Middle frontal gyrus (tissue), 1 donor: ENCODE data around the gene ANXA1.
"Not testable (repeated sequence)": the region's sequence is repeated elsewhere in the genome, so short reads cannot be mapped to it uniquely, and the experiment has no call there.

Experiments used
- DNase-seq: peaks from one replicate; pipeline ENCODE4 v3.0.0-alpha.2; 2015; ENCODE audit warnings: low spot score; ENCODE audit errors: extremely low spot score

The ANXA1 gene

GRCh38 chr9:73151653-73152542 is at the start of gene ANXA1:
ANXA1 (plus strand) TSS chr9:73151865; CDS start chr9:73158536, 6,671 bp downstream.
- no peak for DNase-seq

DNA sequence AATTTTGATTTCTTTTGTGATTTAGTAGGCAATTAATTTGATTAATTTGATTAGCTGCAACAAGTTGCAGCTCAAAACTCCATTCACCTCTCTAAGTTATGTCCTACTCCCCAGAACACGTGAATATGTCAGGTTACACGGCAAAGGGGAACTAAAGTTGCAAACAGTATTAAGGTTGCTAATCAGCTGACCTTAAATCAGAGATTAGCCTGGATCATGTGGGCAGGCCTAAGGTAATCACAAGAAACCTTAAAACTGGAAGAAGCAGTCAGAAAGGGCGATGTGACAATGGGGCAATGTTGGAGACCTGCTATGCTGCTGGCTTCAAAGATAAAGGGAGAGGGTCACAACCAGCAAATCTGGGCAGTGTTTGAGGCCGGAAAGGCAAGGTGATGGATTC is 47.3 kb upstream of the ANXA1 start:
- DNase-seq, result no peak

GRCh38 chr9:73104921-73105320 is 46.7 kb upstream of the ANXA1 start:
- DNase-seq, result no peak

GRCh38 chr9:73107489-73108069 is 44.1 kb upstream of the ANXA1 start:
- DNase-seq, result not testable (repeated sequence)

GRCh38 chr9:73114058-73114457 is 37.6 kb upstream of the ANXA1 start:
- DNase-seq, result no peak

- DNase-seq, result no peak
These were observed 36.7 kb upstream of the ANXA1 start for GRCh38 chr9:73114958-73115357.

DNA sequence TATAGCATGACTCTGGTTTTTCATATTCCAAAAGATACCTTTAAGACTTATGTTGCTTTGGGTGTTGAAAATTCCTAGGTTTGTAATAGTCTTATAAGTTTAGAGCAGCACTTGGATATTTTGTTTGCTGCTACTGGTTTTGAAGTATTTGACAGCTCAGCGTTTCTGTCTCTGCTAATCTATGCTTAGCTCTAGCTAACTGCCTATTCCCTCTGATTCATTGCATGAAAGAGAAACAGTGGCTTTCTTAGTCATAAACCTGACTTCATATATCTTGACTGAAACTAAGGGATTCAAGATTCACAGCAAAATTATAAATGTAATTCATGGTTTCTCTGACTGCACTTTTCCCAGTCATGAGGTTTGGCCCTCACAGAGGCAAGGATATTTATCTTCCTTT is 35.6 kb upstream of the ANXA1 start:
- no peak for DNase-seq

DNA sequence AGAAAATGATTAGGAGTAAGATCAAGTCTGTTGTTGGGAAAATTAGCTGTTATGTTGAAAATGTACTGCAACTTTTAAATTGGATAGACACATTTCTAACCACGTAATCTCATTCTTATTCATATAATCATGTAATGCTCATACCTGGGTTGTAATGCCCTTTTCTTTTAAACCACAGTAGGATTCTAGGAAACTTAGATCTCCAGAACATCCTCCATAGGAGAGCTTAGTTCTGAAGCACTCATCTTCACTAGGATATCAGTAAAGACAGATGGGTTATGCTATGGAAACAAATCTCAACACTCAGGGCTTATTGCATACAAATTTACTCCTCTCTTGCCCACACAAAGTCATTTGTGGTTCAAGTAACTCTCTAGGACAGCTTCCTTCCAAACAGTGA is 34.8 kb upstream of the ANXA1 start:
- no peak for DNase-seq

DNA sequence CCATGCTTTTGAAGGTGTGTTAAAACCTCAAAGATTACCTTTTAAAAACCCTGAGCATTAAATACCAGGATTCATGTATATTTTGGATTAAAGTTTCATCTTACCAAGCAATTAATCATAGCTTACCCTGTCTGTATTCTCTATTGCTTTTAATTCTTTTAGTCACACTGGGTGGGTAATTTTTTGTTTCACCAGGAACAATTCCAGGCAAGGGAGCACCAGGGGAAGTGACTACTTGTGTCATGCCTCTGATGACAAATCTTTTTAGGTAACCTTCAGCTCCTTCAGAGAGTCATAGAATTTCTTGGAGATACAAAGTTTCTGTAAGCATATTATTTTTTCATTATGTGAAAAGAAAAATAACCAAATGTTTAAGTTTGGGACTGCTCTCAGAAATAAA is 33.4 kb upstream of the ANXA1 start:
- no peak for DNase-seq

- DNase-seq, result no peak
These were observed 32.6 kb upstream of the ANXA1 start for GRCh38 chr9:73118898-73119554.

GRCh38 chr9:73121375-73121935 is 30.2 kb upstream of the ANXA1 start:
- DNase-seq, result no peak

- no peak for DNase-seq
These were observed 26.0 kb upstream of the ANXA1 start for GRCh38 chr9:73125651-73126050.

DNA sequence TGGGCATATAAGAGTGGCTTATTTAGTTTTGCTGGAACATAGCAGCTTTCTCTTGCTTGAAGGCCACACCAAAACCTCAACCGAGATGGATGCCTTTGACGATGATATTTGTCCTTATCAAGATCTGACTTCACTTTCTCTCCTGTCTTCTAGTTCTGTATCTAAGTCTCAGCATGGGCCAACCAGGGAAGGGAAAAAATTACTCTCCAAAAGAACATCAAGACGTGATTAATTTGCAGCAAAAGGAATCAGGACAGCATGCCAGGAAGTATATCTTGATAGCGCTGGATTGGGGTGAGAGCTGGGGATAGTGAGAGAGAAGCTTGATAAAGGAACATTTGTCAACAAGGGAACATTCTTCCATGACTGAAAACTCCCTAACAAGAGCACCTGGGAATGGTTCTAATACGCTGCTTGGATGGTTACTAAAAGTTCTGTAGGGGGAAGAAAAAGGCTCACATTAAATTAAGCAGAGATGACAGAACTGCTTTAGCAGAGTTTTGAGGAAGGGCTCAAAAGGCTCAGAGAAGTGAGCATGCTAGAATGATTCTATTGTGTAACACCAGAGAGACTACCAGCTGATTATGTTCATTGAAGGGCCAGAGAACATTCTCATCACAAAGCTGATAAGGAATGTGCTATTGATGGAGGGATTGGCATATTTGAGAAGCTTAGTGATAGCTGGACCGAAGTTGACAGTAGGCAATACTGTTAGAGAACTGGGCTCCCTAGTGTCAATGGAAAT is 21.6 kb upstream of the ANXA1 start:
- no peak for DNase-seq

DNA sequence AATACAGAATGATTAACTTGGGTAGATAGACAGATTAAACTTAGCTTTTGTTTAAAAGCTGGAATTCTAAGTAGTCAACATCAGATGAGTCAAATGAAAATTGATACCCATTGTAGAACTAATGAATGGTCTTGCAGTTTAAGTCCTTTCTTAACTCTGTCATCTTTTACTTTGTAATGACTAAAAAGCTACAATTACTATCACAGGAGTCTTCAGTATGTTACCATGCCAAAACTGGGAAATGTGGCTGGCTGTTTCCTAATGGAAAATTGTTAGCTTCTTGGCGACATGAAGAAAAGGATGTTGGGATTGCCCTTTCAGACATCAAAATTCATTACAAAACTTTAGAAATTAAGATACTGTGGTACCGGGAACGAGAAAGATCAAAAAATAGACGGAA is 20.2 kb upstream of the ANXA1 start:
- DNase-seq, result no peak

GRCh38 chr9:73132034-73132776 is 19.5 kb upstream of the ANXA1 start:
- DNase-seq, result peak; percentile 65

GRCh38 chr9:73133022-73133651 is 18.5 kb upstream of the ANXA1 start:
- DNase-seq, result no peak

DNA sequence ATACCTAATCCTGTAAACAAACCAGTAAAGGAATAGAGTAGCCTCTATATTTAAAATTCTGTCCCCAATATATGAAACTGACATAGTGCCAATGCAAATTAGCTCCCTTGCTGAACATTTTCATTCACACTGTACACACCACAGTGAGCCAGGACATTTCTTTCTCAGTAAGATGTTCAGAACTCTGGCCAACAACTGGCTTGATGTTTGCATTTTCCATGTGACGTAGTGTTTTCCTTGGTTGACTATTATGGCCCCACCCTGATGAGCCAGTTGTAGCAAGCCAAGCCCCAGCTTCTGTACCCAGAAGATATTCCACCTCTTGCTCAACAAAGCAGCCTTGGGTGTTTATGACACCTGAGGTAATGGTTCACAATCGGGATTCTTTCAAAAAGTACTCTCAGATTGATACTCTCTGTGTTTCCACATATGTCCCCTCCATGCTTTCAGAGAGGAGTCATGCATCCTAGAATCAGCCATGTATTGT is 17.7 kb upstream of the ANXA1 start:
- DNase-seq, result no peak

DNA sequence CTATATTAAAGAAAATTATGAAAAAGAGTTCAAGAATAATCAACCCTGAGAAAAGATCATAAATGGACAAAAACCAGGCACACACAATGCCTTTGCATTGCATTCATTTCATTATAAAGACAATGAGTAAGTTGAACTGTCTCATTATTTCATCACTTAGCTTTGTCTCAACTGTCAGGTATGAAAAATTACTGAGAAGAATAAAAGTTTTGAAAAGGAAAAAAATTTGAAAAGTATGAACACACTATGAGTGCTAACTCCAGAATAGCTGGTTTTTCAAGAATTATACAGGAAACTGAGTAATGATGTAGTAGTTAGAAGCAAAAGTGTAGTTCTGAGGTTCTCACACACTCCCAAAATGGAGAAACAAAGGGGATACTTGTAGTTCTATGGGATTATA is 16.3 kb upstream of the ANXA1 start:
- DNase-seq, result no peak

DNA sequence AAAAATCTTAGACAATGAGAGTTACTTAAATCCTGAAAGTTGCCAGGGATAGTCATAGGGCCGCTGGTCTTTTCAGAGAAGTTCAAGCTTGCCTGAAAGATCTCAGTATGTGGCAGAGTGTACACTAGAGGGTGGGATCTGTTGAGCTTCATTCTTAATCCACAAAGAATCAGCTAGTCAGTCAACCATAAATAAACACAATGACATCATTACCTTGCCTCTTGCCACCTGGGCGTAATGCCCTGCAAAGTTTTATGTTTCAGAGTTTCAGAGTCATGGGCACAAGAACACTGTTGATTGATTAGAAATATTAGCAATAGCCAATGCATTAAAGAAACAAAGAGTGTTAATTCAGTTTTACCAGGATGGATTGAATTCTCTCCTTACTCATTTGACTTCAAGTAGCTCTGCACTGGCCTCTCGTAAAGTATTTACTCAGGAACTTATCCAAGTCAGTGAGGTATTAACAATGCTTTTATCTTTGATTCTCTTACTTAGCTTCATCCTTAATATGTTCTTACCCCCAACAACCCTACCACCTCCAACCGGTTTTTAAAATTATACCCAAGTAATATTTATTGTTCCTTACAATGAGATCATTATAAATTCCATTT is 14.3 kb upstream of the ANXA1 start:
- no peak for DNase-seq

- no peak for DNase-seq
These were observed 13.8 kb upstream of the ANXA1 start for GRCh38 chr9:73137914-73138313.
